Measurements from ENCODE around the gene SLC8A1.

DNA sequence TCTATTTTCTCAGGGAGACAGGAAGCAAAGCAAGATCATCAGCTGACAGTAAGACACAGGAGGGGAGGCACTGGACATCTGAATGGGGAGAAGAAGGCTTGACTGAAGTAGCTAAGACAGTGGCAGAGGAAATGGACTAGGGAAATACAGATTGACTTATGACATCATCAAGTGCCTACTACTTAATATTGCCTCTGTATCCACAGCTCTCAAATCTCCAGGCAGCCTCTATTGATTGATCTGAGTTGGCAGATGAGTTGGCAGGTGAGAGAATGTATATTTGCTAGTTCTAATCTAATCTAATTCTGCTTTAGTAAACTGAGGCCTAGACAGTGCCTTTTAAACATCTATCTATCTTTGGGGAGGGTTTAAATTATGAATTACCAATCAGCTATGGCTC is 242.1 kb downstream of the SLC8A1 start:
- TF ChIP-seq POLR2A (IDR thresholded peaks at IDR 0.05), result no peak
- TF ChIP-seq, protein P1, sequence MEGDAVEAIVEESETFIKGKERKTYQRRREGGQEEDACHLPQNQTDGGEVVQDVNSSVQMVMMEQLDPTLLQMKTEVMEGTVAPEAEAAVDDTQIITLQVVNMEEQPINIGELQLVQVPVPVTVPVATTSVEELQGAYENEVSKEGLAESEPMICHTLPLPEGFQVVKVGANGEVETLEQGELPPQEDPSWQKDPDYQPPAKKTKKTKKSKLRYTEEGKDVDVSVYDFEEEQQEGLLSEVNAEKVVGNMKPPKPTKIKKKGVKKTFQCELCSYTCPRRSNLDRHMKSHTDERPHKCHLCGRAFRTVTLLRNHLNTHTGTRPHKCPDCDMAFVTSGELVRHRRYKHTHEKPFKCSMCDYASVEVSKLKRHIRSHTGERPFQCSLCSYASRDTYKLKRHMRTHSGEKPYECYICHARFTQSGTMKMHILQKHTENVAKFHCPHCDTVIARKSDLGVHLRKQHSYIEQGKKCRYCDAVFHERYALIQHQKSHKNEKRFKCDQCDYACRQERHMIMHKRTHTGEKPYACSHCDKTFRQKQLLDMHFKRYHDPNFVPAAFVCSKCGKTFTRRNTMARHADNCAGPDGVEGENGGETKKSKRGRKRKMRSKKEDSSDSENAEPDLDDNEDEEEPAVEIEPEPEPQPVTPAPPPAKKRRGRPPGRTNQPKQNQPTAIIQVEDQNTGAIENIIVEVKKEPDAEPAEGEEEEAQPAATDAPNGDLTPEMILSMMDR (IDR thresholded peaks at IDR 0.05), result no peak
